SHP77 treated with DMSO at 0.1 percent for 48 hours (cell line): ENCODE data around the gene NWD2.
"Not testable (repeated sequence)": the region's sequence is repeated elsewhere in the genome, so short reads cannot be mapped to it uniquely, and the experiment has no call there.

Experiments
- DNase-seq: peaks from one replicate; lab custom pipeline; 2025; lab: John Stamatoyannopoulos, UW

The NWD2 gene

GRCh38 chr4:37392521-37393255, 148.1 kb downstream of the NWD2 start:
- DNase-seq: no peak

- DNase-seq: no peak
Observed at GRCh38 chr4:37393321-37393720, 148.8 kb downstream of the NWD2 start.

- no peak for DNase-seq
Observed at GRCh38 chr4:37393889-37394288, 149.3 kb downstream of the NWD2 start.

GRCh38 chr4:37397505-37397904, 153.0 kb downstream of the NWD2 start:
- DNase-seq: no peak

- DNase-seq: no peak
Observed at GRCh38 chr4:37400241-37400881, 155.8 kb downstream of the NWD2 start.

- DNase-seq: not testable (repeated sequence)
Observed at GRCh38 chr4:37407938-37408826, 163.6 kb downstream of the NWD2 start.

GRCh38 chr4:37413612-37414011, 169.1 kb downstream of the NWD2 start:
- not testable (repeated sequence) for DNase-seq

- no peak for DNase-seq
Observed at GRCh38 chr4:37415845-37416369, 171.4 kb downstream of the NWD2 start.

GRCh38 chr4:37421614-37422013, 177.1 kb downstream of the NWD2 start:
- DNase-seq: no peak

GRCh38 chr4:37422102-37422501, 177.6 kb downstream of the NWD2 start:
- no peak for DNase-seq

GRCh38 chr4:37422638-37423037, 178.1 kb downstream of the NWD2 start:
- DNase-seq: no peak

GRCh38 chr4:37423310-37423709, 178.8 kb downstream of the NWD2 start:
- DNase-seq: no peak

- no peak for DNase-seq
Observed at GRCh38 chr4:37424753-37425152, 180.2 kb downstream of the NWD2 start.

- DNase-seq: no peak
Observed at GRCh38 chr4:37425857-37426256, 181.3 kb downstream of the NWD2 start.

- DNase-seq: no peak
Observed at GRCh38 chr4:37427193-37427592, 182.7 kb downstream of the NWD2 start.

GRCh38 chr4:37429906-37430305, 185.4 kb downstream of the NWD2 start:
- no peak for DNase-seq

- no peak for DNase-seq
Observed at GRCh38 chr4:37430718-37431416, 186.3 kb downstream of the NWD2 start.

- DNase-seq: no peak
Observed at GRCh38 chr4:37431417-37431743, 186.8 kb downstream of the NWD2 start.

GRCh38 chr4:37434469-37434868, 189.9 kb downstream of the NWD2 start:
- no peak for DNase-seq

GRCh38 chr4:37436546-37436945, 192.0 kb downstream of the NWD2 start:
- no peak for DNase-seq

GRCh38 chr4:37437163-37437562, 192.6 kb downstream of the NWD2 start:
- no peak for DNase-seq
